Measurements from ENCODE around the gene FAM76A.

DNA sequence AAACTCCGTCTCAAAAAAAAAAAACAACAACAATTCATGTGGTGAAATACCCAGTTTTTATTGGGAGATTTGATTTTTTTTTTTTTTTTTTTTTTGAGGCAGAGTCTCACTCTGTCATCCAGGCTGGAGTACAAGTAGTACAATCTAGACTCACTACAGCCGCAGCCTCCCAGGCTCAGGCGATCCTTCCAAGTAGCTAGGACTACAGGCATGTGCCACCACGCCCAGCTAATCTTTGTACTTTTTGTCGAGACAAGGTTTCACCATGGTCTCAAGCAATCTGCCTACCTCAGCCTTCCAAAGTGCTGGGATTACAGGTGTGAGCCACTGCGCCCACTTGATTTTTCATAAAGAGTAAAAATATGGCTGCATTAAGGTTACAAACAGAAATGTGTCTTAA is 15.4 kb downstream of the FAM76A start:
- TF ChIP-seq, protein P1, sequence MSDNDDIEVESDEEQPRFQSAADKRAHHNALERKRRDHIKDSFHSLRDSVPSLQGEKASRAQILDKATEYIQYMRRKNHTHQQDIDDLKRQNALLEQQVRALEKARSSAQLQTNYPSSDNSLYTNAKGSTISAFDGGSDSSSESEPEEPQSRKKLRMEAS (IDR thresholded peaks at IDR 0.05): no peak
- TF ChIP-seq, protein P2, sequence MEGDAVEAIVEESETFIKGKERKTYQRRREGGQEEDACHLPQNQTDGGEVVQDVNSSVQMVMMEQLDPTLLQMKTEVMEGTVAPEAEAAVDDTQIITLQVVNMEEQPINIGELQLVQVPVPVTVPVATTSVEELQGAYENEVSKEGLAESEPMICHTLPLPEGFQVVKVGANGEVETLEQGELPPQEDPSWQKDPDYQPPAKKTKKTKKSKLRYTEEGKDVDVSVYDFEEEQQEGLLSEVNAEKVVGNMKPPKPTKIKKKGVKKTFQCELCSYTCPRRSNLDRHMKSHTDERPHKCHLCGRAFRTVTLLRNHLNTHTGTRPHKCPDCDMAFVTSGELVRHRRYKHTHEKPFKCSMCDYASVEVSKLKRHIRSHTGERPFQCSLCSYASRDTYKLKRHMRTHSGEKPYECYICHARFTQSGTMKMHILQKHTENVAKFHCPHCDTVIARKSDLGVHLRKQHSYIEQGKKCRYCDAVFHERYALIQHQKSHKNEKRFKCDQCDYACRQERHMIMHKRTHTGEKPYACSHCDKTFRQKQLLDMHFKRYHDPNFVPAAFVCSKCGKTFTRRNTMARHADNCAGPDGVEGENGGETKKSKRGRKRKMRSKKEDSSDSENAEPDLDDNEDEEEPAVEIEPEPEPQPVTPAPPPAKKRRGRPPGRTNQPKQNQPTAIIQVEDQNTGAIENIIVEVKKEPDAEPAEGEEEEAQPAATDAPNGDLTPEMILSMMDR (IDR thresholded peaks at IDR 0.05; ENCODE audit: low read depth, low read length, missing input control): no peak
- TF ChIP-seq TAF1 (conservative IDR thresholded peaks at IDR 0.05) (no peak), FOXA1 (IDR thresholded peaks at IDR 0.05) (no peak), JUND (IDR thresholded peaks at IDR 0.05) (no peak), EGR1 (IDR thresholded peaks at IDR 0.05; ENCODE audit: low read depth in 2 of 2) (no peak), GABPA (IDR thresholded peaks at IDR 0.05 in 1 of 2, conservative IDR thresholded peaks at IDR 0.05 in 1 of 2) (no peak), YY1 (IDR thresholded peaks at IDR 0.05) (no peak)
- TF ChIP-seq, protein P3, sequence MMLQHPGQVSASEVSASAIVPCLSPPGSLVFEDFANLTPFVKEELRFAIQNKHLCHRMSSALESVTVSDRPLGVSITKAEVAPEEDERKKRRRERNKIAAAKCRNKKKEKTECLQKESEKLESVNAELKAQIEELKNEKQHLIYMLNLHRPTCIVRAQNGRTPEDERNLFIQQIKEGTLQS (IDR thresholded peaks at IDR 0.05): no peak
